Stimulated activated CD8-positive, alpha-beta memory T cell treated with anti-CD3 and anti-CD28 coated beads, Interleukin-4, amount 100 ng/mL, for 4 hours (primary cell): ENCODE data around the gene STK38.

ENCODE experiments used
- DNase-seq, 2 donors: peaks; one replicate each; pipeline ENCODE4 v3.0.0-alpha.2; 2020; ENCODE audit warnings: low read depth in 2 of 2, low spot score in 1 of 2

STK38 gene

DNA sequence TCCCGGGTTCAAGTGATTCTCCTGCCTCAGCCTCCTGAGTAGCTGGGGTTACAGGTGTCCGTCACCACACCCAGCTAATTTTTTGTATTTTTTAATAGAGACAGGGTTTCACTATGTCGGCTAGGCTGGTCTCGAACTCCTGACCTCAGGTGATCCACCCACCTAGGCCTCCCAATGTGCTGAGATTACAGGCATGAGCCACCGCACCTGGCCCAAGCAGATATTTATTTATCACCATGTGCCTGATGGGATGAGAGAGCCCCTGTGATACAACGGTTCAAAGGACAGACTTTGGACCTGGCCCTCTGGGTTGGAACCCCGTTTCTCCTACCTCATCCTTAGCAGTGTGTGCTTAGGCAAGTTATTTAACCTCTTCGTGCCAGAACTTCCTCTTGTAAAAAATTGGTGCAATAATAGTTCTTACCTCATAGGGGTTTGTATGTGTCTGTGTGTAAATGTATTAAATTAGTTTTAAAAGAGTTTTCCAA lies 19.2 kb upstream of the STK38 start:
- no peak for DNase-seq

DNA sequence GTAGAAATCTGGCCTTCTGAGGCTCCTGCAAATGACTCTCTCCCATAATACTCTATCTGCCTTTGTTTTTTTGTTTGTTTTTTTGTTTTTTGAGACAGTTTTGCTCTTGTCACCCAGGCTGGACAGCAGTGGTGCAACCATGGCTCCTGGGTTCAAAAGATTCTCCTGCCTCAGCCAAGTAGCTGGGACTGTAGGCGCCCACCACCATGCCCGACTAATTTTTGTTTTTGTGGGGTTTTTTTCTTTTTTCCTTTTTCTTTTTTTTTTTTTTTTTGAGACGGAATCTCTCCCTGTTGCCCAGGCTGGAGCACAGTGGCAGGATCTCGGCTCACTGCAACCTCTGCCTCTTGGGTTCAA lies 16.6 kb upstream of the STK38 start:
- DNase-seq, result no peak

DNA sequence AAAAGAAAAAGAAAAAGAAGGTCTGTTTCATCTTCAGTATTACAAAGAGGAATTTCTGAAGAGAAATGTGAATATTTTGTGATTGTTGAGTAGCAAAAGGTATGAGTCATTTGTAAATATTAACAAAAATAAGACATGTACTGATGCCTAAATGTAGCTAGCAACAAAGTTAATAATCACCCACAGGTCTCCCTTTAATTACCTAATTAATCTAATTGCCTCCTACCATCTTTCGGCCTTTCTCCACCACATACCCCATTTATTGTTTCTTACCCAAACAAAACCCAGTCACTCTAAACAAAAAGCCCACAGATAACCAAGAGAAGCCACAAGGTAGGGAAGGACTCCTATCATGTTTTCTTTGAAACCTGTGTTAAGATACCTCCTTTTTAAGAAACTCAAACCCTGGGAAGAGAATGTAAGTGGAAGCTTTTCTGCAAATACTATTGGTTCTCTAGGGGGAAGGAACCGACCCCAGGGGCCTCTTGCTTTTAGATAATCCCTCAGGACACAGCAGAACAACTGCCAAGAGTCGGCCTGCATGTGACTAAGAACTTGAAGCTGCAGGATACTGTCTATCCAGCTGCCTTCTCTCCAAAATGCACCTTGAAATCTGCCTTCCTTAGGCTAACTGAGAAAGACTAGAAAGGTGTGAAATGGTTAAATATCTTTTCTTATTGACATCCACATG lies 16.1 kb upstream of the STK38 start:
- no peak for DNase-seq

DNA sequence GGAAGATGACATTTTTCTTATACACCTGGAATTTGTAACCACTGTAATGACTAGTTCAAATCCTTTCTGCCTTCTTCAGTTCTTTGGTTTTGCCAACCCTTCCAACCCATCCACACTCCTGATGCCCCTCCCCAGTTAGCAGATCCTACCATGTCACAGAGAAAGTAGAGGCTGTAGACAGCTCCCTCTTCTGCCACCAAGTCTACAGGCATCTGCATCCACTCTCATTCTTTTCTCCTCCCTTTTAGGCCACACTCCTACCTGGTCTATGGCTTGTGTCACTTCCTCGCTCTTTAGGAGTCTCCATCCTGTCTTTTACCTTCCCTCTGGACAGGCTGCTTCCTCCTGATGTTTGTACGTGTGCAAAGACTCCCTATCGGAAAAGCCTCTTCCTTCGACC lies 13.5 kb upstream of the STK38 start:
- DNase-seq, result no peak

DNA sequence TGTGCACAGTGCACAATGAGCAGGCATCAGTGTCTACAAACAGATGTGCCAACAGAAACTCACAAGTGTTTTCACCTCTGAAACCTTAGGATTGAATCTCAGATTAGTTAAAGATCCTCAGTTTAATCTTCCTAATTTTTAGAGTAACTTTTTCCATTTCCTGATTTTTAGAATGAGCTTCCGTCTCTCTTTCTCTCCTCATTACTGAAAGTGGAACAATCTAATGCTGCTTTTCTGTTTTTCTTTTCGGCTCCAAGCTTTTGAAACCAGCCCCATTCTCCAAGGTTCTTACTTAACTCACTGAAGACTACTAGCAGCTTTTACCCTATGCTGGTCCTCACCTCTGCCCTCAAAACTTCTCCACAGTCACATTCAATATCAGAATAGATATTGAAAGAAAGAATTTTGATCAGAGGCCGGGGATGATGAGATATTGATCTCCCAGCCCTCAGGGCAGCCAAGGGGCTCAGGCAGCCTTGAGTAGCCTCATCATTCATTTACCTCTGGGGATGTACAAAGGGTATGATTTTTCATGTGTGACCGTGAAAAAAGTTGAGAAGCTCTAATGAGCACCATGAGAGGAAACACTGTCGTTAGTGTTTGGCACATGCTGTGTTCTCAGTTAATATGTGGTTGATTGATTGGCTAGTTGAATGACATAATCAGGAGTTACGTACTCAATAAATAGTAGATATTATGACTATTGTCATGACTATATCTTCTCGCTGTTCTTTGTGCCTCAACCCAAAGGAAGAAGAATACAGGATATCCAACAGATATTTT lies 11.9 kb upstream of the STK38 start:
- DNase-seq, result no peak

DNA sequence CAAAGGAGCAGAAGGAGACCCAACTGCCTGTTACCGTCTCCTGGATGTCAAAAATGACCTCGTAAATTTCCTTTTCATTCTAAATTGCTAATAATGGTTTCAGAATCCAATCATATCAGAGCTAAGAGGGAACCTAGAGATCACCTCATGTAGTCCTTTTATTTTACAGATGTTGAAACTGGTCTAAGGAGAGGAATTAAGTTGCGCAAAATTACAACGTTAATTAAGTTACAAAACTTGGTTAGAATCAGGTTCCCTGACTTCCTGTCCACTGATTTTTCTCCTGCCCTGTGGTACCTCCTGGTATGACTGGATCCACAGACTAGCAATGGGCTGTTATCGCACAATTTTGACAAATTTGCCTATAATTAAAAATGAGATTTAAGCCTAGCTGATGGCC lies 9.0 kb upstream of the STK38 start:
- DNase-seq, result no peak

DNA sequence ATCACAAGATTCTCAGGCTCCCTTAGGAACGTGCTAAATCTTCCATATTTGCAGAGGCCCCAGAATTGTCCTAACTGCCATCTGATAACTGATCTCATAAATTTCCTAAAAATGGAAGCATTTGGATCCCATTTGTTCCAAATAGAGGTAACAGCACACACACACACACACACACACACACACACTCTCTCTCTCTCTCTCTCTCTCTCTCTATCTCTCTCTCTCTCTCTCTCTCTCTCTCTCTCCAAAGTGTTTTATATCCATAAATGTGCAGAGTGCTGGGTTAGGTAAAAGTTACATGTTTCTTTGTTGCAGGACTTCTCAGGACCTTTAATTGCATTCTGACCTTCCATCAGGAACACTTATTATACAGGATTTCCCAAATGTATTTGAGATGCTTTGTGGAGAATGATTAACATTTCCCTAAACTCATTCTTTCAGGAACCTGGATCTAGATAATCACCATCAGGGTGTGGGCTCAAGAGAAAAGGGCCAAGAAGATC lies 8.5 kb upstream of the STK38 start:
- no peak for DNase-seq

DNA sequence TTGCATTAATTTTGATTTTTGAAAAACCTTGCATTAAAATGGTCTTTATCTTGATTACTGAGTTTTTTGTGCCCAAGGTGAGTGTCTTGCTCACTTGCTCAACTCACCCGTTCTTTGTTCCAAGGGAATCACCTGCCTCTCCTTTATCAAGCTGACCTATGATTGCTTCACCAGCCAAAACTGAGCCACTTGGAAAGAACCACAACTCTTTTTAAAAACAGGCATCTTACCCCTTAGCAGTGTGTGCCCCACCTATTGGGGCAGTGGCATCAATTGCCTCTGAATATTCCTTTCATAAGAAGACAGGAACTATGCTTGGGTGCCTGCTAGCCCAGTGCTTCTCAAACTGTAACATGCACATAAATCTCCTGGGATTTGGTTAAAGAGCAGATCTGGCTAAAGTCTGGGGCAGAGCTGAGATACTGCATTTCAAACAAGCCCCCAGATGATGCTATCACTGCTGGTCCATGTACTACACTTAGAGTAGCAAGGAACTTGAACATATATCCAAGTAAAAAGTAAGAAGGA lies 3.3 kb upstream of the STK38 start:
- DNase-seq, result no peak

DNA sequence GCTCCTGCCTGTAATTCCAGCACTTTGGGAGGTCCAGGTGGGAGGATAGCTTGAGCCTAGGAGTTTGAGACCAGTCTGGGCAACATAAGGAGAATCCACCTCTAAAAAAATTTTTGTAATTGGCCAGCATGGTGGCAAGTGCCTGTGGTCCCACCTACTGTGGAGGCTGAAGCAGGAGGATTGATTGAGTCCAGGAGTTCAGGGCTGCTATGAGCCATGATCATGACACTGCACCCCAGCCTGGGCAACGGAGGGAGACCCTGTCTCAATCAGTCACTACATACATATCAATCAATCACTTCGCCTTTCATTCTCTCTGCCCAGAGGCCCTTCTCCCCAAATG lies 1.1 kb upstream of the STK38 start:
- DNase-seq, result no peak

DNA sequence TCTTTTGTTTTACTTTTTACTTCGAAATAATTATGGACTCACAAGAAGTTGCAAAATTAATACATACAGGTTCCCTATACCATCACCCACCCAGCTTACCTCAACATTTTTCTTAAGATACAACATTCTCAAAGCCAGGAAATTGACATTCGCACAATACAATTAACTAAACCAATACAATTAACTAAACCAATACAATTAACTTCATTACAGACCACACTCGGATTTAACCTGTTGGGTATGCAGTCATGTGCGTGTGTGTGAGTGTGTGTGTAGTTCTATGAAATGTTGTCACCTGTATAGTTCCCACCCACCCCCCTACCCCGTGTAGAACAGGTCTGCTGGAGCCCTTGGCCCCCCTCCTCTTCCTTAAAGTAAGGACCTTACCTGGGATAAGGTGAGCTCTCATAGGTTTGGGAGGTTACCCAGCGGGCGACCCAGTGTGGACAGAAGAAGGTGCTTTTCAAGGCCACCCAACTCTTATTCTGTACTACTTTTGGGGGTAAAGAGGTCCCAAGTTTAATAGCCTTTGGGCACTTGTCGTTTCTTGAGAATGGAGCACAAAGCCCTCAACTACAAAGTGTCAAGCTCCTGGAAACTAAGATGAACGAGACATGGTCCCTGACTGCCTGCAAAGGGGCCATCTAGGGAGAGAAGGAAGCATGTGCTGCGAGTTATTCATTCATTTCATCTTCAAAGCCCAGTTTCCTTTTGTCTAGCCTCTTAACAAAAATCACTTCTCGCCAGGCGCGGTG lies 544 bp upstream of the STK38 start:
- no peak for DNase-seq

DNA sequence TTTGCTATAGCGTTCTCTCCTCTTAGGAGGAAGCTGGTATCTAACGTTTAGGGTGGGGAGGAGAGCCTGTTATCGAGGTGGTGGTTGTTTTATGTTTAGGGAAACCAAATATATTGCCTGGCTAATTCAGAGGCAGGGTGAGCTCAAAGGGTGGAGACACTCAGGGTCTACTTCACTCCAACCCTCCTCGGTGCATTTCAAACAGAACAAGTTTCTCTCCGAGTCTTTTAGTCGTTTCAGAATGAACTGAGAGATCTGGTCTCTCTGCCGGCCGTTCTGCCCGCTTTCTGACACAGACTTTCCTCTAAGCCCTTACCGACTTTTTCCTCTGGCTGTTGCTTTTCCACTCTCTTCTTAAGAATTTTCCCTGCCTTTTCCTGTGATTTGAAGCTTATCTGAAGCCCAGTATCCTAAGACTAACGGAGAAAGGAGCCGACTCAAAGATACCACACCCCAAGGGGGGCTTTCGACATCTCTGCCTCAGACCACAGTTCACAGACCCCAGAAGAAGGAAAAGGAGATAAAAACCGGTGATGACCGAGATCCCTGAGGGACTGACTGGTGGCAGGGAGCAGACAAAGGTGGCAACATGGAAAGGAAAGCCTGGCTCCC lies 865 bp downstream of the STK38 start:
- no peak for DNase-seq

DNA sequence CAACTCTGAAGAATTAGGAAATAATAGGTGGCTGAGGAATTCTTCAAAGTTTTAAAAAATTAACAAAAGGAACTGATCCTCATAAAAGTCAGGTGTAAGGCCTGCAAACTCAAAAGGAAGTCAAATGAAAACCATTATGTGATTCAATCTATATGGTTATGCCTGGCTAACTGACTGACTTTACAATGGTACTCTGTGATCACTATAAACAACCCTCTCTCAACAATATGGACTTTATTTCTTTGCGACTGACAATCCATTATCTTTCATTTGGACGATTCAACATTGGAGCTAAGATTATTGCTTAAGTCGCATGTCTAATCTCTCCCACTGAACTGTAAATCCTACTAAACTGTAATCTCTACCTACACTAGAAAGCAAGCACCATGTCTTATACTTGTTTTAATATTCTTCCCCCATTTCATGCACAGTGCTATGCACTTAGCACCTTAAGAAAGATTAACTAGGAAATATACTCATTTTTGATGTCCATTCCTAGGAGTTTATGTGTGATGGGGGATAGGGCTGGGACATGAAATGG lies 1.4 kb downstream of the STK38 start:
- DNase-seq, result no peak

DNA sequence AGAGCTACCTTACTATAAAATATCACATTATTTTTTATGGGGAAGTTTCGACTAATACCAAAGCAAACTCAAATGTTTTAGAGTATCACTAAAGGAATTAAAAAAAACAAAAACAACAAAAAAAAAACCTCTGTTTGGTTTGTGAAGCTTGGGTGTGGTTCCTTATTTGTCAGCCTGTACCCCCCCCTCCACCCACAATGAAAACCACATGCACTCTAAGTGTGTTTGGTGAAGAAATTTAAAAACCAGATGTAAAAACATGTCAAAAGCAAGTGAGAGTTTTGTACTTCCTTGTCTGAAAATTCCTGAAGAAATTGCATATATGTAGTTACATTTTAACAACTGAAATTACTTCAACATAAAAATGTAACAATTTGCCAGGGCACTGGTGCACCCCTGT lies 3.1 kb downstream of the STK38 start:
- DNase-seq, result peak in 1 of 2 donors; percentile 40

DNA sequence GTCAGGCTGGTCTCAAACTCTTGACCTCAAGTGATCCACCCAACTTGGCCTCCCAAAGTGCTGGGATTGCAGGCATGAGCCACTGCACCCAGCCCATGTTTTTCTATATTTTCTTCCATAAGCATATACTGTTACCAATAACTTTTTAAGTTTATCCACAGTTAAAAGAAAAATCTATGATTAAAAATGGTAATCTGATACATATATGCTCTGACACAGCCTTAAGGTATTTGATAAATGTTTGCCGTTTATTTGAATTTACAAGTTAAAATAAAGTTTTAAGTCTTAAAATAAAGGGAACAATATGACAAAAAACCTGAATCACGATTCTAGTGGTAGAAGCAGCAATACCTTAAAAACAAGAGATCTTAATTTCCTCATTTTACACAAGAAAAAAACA lies 5.2 kb downstream of the STK38 start:
- DNase-seq, result no peak

DNA sequence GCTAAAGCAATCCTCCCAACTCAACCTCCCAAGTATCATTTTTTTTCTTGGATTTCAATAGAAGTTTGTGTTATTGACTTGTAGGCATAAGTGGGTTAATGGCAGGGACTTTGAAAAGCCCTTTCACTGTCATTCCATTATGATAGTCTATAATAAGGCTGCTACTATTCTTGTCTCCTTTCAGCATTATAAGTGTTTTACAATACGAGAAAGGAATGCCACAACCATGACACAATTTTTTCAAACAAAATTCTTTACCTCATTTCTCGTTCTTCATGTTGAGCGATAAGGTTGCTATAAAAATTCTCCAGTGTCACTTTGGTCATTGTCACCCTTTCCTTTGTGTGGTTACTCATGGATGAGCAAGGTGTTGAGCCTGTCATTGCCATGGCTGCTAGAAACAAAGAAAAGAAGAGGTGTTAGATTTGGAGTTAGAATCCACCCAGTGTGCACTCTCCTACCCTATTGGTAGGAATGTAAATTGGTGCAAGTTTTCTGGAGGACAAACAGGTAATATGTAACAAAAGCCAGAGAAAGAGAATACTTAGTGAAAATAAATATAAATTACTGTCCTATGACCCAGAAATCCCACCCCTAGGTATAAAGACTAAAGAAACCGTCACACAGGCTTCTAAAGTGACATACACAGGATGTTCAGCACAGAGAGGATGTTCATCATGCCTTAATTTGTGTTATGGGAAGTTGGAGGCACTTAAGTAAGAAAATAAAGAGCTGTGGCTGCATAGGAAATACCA lies 7.3 kb downstream of the STK38 start:
- no peak for DNase-seq

DNA sequence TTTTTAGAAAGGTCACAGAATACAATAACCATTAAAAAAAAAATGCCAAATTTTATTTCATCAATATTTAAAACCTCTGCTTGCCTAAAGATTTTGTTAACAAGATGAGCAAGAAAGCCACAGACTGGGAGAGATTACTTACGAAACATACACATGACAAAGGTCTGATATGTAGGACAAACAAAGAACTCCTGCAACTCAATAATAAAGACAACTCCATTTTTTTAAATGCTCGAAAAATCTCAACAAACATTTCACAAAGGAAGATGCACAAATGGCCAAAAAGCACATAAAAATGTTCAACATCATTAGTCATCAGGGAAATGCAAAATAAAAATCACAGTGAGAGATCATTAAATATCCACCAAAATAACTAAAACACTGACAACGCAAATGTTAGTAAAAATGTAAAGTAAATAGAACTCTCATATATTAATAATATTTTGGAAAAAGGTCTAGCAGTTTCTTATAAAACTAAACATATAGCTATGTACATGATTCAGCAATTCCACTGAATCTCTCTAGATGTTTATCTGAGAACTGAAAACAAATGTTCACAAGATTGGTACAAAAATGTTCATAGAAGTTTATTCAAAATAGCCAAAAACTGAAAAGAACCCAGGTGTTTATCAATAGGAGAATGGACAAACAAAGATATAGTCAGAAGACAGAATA lies 10.3 kb downstream of the STK38 start:
- no peak for DNase-seq

DNA sequence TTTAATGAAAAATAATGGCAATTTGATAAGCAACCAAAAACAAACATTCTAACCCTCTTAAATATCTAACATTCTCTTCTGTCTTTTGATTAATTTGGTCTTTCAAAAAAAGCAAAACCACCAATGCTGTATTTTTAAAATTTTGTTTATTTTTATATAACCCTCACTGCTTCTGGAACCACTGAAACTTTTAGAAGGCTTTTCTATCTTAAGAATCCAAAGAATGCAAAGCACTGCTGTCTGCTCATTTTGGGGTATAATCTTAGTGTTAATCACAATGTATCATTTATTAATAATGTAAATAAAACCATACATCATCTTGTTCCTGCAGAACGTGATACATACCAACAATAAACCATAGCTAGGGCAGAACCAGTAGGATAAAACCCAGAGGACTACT lies 14.0 kb downstream of the STK38 start:
- no peak for DNase-seq

DNA sequence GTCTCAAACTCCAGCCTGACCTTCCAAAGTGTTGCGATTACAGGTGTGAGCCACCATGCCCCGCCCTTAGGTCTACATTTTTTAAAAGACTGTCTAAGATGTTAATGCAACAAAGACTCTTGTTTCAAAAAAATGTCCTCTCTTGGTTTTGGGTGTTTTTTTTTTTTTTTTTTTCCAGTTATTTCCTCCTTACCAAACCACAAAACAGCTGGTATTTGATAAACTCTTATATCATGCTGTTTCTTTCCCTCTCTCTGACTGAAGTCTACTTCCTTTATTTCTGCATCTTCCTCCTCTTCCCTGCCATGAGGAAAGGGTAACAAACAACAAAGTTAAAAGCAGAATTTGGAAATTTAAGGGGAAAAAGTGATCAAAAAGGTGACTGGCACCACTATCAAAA lies 21.2 kb downstream of the STK38 start:
- DNase-seq, result no peak

DNA sequence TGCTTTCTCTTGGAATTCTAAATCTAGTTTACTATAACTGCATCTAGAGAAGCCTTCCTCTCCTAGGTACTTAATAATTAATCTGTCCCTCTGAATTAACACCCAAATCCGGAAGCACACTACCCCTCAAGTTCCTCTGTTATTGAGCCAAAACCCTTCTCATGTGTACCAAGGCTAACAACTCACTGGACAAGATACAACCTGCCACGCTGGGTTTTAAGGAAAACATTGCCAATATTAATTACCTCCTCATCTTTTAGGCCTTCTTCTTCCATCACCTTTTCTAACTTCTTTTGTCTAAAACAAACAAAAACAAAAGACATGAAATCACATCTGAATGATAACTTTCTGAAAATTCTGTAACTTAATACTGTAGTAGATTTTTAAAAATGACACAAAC lies 21.9 kb downstream of the STK38 start:
- no peak for DNase-seq

DNA sequence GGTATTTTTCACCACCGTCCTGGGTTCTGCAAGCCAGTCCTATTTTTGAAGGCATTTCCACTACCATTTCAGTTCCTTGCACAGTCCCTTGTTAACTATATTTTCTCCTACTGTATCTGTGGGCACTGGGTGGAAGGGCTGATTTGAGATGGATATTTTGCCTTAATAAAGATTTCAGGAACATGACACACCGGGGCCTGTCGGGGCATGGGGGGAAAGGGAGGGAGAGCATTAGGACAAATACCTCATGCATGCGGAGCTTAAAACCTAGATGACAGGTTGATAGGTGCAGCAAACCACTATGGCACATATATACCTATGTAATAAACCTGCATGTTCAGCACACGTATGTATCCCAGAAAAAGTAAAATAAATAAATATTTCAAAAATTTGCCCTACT lies 22.4 kb downstream of the STK38 start:
- no peak for DNase-seq
